Adrenal gland (tissue), 12 donors: ENCODE results near the gene PSMA7. TPM values are rescaled to one million over a fixed set of nuclear protein-coding genes. Genes with fewer than 3 reads are reported as not detected.

Source experiments
- DNase-seq, 7 donors: peaks; one replicate each; pipeline ENCODE4 v3.0.0-alpha.2; 2019 to 2020
- H3K27ac ChIP-seq, 5 donors: fragments of 200-600 bp; sonication (generic) in 4 of 5; 1 replicate in 3 of 5; 2 replicates in 2 of 5; pipeline versions ENCODE4 v1.5.1 to v1.8.0; 2016 to 2020; ENCODE audit warnings: mild to moderate bottlenecking in 1 of 5
- H3K27me3 ChIP-seq: fragments of 200-600 bp; 2 replicates; pipeline ENCODE4 v1.8.0; 2021
- H3K36me3 ChIP-seq, 2 donors: fragments of 200-600 bp; replicated peaks in 1 of 2; 1 replicate in 1 of 2; 2 replicates in 1 of 2; pipeline versions ENCODE4 v1.5.1 to v1.8.0; 2018 to 2022
- H3K4me1 ChIP-seq, 2 donors: fragments of 200-600 bp; replicated peaks in 1 of 2; 1 replicate in 1 of 2; 2 replicates in 1 of 2; pipeline versions ENCODE4 v1.5.1 to v1.8.0; 2018 to 2021
- H3K4me3 ChIP-seq, 4 donors: fragments of 200-600 bp; sonication (generic) in 3 of 4; one replicate each; pipeline ENCODE4 v1.5.1; 2016 to 2018
- H3K9me3 ChIP-seq, 3 donors: fragments of 200-600 bp; sonication (generic) in 1 of 3; replicated peaks in 1 of 3; 1 replicate in 2 of 3; 2 replicates in 1 of 3; pipeline versions ENCODE4 v1.5.1 to v1.8.0; 2016 to 2021
- CTCF ChIP-seq, 6 experiments: fragments of 450-650 bp in 4 of 6; fragments of 200-600 bp in 2 of 6; sonication (generic) in 1 of 6; IDR thresholded peaks; 1 replicate in 5 of 6; 2 replicates in 1 of 6; pipeline versions ENCODE4 v1.5.1 to v1.8.0; 2016 to 2021; ENCODE audit warnings: antibody characterized with exemption in 6 of 6, mild to moderate bottlenecking in 2 of 6, moderate library complexity in 1 of 6
- POLR2A ChIP-seq, 2 donors: fragments of 450-650 bp; IDR thresholded peaks; one replicate each; pipeline ENCODE4 v1.6.1; 2017; ENCODE audit warnings: antibody characterized with exemption in 2 of 2, mild to moderate bottlenecking in 2 of 2, moderate library complexity in 1 of 2
- WGBS, 4 donors: extraction: QIAGEN DNeasy Blood & Tissue Kit in 2 of 4; methylation state at CpG; one replicate each; pipeline versions ENCODE4 v1.1.5 to v1.1.7; 2013 to 2017; 5-methylcytosine and 5-hydroxymethylcytosine counted together
- intact Hi-C, 2 donors: fragments of 100-400 bp; cut with DNase I; formaldehyde crosslinking; loops; one replicate each; pipeline versions ENCODE4 v1.14.1 to v1.15.0; 2022 to 2023
- polyA plus RNA-seq, 3 donors: library from polyadenylated mRNA; stranded (reverse); fragments of 200-250 nt in 2 of 3; fragments of 350-450 nt in 1 of 3; fragmentation: Illumina TruSeq in 1 of 3; extraction: RNeasy Lipid Tissue Mini Kit (QIAGEN cat#74804) in 1 of 3; gene quantifications; one replicate each; pipeline ENCODE4 v1.2.3, GENCODE V29; 2013 to 2014
- total RNA-seq, 9 donors: library from RNA; depleted of rRNA in 4 of 9; stranded (reverse); fragments of >200 nt in 4 of 9; fragments of 120-200 nt in 1 of 9; fragmentation: NEBNext Ultra II Directional in 1 of 9; extraction: Animal tissue kit (Norgen Biotek cat#: 25700) in 1 of 9; gene quantifications; one replicate each; pipeline versions ENCODE4 v1.1.0 to v1.2.4, GENCODE V29; 2013 to 2023
- donor health status: healthy with polysubstance abuse.
- donor health status: Bipolar disorder and iron deficiency.
- donor health status: DM: yes; HTN: yes; CAD: no.
- donor health status: DM: no; HTN: no; CAD: no.
- donor health status: DM: no; HTN: no; CAD: no.
- donor health status: DM: yes; HTN: yes; CAD: no.

The PSMA7 gene
- total and polyA plus RNA-seq, 12 donors, result 175 to 518 (median 277) TPM

GRCh38 chr20:62129731-62130531, 13.3 kb downstream of the PSMA7 start:
- Histone ChIP-seq H3K27me3 (no peaks in the 10 kb centered on the region), H3K36me3 (peaks cover 0 to 92% of the 10 kb centered on the region in 2 donors), H3K4me1 (peaks cover 10 to 22% of the 10 kb centered on the region in 2 donors), H3K9me3 (no peaks in the 10 kb centered on the region), H3K4me3 (no peak overlapping the region), H3K27ac (no peak overlapping the region)
- intact Hi-C loops, result loop anchor here in 1 of 2 donors (5.0 kb wide), 1 partner anchor 63 kb away; the partner anchor contains the start of gene TAF4
- no peak for DNase-seq
- 88 to 91% (median 89%) methylated on average over 16 to 20 of the region's 20 CpGs for WGBS, 4 donors
- TF ChIP-seq CTCF (IDR thresholded peaks at IDR 0.05), result no peak
- no peak for TF ChIP-seq POLR2A (IDR thresholded peaks at IDR 0.05)

GRCh38 chr20:62128502-62128901, 14.7 kb downstream of the PSMA7 start:
- H3K4me1 ChIP-seq, result peaks cover 6 to 20% of the 10 kb centered on the region in 2 donors
- H3K9me3 ChIP-seq, result no peaks in the 10 kb centered on the region
- WGBS, 4 donors, result 86 to 92% (median 87%) methylated on average over 6 of the region's 6 CpGs
- TF ChIP-seq CTCF (IDR thresholded peaks at IDR 0.05) (no peak), POLR2A (IDR thresholded peaks at IDR 0.05) (no peak)
- H3K36me3 ChIP-seq, result peaks cover 0 to 85% of the 10 kb centered on the region in 2 donors
- intact Hi-C loops, result no loop called here
- H3K27me3 ChIP-seq, result no peaks in the 10 kb centered on the region
- no peak overlapping the region for H3K4me3 ChIP-seq
- no peak overlapping the region for H3K27ac ChIP-seq
- DNase-seq, result no peak

GRCh38 chr20:62127799-62128198, 15.4 kb downstream of the PSMA7 start:
- peaks cover 9 to 19% of the 10 kb centered on the region in 2 donors for H3K4me1 ChIP-seq
- peaks cover 0 to 79% of the 10 kb centered on the region in 2 donors for H3K36me3 ChIP-seq
- H3K4me3 ChIP-seq, result no peak overlapping the region
- intact Hi-C loops, result no loop called here
- H3K9me3 ChIP-seq, result no peaks in the 10 kb centered on the region
- 79 to 90% (median 90%) methylated on average over 4 to 6 of the region's 6 CpGs for WGBS, 4 donors
- TF ChIP-seq POLR2A (IDR thresholded peaks at IDR 0.05) (no peak), CTCF (IDR thresholded peaks at IDR 0.05) (no peak)
- H3K27me3 ChIP-seq, result no peaks in the 10 kb centered on the region
- H3K27ac ChIP-seq, result no peak overlapping the region
- DNase-seq, result no peak

GRCh38 chr20:62126141-62126540, 17.1 kb downstream of the PSMA7 start:
- Histone ChIP-seq H3K27ac (no peak overlapping the region), H3K4me3 (no peak overlapping the region), H3K27me3 (no peaks in the 10 kb centered on the region), H3K4me1 (peaks cover 9 to 18% of the 10 kb centered on the region in 2 donors), H3K36me3 (peaks cover 0 to 62% of the 10 kb centered on the region in 2 donors), H3K9me3 (no peaks in the 10 kb centered on the region)
- intact Hi-C loops, result no loop called here
- TF ChIP-seq POLR2A (IDR thresholded peaks at IDR 0.05), result no peak
- TF ChIP-seq CTCF (IDR thresholded peaks at IDR 0.05), result no peak
- WGBS, 4 donors, result 94 to 96% (median 94%) methylated on average over 20 of the region's 20 CpGs
- DNase-seq, result no peak
